ENCODE data around the gene LDB3. TPM values are rescaled to one million over a fixed set of nuclear protein-coding genes. Genes with fewer than 3 reads are reported as not detected.
A peak's percentile ranks its signal among the peaks of the same experiment; 100 is the strongest.
"Not testable (repeated sequence)": the region's sequence is repeated elsewhere in the genome, so short reads cannot be mapped to it uniquely, and the experiment has no call there.

Gene LDB3, protein sequence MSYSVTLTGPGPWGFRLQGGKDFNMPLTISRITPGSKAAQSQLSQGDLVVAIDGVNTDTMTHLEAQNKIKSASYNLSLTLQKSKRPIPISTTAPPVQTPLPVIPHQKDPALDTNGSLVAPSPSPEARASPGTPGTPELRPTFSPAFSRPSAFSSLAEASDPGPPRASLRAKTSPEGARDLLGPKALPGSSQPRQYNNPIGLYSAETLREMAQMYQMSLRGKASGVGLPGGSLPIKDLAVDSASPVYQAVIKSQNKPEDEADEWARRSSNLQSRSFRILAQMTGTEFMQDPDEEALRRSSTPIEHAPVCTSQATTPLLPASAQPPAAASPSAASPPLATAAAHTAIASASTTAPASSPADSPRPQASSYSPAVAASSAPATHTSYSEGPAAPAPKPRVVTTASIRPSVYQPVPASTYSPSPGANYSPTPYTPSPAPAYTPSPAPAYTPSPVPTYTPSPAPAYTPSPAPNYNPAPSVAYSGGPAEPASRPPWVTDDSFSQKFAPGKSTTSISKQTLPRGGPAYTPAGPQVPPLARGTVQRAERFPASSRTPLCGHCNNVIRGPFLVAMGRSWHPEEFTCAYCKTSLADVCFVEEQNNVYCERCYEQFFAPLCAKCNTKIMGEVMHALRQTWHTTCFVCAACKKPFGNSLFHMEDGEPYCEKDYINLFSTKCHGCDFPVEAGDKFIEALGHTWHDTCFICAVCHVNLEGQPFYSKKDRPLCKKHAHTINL
- total RNA-seq, result 10 to 100 TPM; 27.9 to 29.3 TPM
- long read RNA-seq, donor 1, partial matches to known transcripts, result 9 of 16 reads
- long read RNA-seq, donor 1, other reads (novel, unspliced or antisense), result 7 of 16 reads
- long read RNA-seq, donor 2, partial matches to known transcripts, result 15 of 25 reads
- long read RNA-seq, donor 2, other reads (novel, unspliced or antisense), result 10 of 25 reads

DNA sequence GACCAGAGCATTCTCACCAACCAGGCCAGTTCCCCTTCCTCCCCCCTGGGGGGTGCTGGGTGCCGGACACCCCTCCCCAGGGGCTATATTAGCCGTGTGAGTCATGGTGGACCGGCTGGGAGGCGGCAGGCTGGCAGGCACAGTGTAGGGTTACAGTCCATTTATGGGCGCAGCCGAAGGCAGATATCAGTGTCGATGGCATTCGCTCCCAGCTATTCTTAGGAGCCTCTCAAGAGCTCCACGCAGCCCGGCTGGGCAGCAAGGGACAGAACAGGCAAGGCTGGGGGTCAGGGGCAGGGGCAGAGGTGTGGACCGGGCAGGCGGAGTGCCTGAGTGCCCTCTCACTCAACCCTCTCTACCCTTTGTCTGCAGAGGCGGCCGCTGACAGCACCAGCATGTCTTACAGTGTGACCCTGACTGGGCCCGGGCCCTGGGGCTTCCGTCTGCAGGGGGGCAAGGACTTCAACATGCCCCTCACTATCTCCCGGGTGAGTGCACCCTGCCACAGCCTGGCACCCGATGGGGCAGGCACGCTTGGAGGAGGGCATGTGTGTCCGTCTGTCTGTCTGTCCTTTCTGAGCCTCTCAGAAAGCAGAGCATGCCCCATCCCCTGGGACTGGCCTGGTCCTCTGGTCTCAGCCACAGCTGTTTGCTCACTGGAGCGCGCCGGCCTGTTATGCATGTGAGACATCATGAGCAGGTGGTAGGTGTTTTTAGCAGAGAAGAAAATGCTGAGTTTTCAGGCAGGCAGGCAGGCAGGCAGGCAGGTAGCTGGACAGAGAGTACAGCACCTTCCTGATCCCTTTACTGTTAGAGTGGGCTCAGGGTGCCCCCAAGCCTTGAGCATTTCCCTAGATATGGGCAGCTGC lies at the start of gene LDB3:
Gene LDB3, plus strand, starts transcription at position 215 of the 869 bp plus-strand sequence. Its CDS starts 181 bp downstream, at position 396.
- DNase-seq (ENCODE audit: low spot score), result no peak
- intact Hi-C loops (cut with DNase I), result no loop called here

DNA sequence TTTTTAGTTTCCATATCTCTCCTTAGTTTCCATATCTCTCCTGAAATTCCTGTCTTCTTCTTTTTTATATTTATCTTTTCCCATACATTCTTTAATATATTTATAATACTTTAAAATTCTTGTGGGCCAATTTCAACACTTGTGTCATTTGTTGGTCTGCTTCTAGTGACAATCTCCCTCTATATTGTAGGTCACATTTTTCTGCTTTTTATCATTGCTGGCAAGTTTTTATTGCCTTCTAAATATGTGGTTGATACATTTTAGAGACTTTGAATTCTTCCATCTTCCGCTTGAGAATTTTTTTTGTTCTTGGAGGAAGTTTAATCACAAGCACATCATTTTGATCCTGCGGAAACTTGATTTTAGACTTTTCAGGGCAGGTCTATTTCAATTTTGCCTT lies 40.0 kb upstream of the LDB3 start:
- DNase-seq (ENCODE audit: low spot score), result no peak
- intact Hi-C loops (cut with DNase I), result no loop called here

DNA sequence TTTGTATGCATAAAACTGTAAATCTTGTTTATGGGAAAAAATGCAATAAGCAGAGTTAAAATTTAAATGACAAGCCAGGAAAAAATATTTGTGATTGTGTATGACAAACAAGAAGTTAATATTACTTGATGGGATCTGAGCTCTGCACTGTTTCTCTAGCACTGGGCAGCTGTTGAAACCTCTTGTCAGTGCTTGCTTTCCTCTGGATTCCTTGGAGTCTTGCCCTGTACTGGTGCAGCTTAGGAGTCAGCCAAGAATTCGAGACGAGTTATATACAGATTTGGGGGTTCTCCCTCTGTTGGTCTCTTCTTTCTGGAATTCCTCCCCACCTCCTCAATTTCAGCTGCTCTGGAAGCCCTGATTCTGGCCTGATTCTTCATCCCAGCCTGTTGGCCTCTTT lies 38.2 kb upstream of the LDB3 start:
- DNase-seq (ENCODE audit: low spot score), result no peak
- intact Hi-C loops (cut with DNase I), result no loop called here

DNA sequence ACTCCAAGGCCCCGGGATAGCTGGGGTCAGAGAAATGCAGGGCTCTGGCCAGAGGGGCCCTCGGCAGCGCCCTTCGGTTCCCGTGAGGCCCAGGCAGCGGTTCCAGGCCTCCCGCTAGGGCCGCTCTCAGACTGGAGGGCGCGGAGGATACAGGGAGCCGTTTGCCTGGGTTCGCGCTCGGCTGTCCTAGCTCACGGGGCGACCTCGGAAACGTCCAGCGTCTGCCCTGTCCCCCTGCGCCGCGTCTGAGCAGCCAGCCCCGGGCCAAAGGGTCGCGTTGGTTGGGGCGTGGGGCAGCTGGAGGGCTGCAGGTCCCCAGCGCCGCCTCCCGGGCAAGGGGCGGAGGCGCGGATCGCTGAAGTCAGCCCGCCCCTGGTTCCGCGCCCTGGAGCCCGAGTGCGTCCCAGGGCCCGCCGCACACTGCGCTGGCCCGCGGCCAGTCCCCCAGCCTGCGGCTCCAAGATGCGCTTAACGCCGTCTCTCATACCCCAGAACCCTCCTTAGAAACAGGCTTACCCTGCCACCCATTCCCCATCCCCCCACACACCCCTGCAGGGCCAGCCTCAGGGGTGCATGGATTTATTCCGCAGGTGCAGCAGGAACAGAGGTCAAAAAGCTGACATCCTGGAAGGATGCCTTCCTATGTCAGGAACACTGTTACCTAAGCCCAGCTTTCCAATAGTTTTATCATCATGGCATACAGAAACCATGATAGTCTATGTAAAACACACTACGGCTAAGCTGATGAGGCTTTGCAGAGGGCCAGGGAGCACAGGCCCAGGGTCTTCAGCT lies 36.1 kb upstream of the LDB3 start:
- intact Hi-C loops (cut with DNase I), result no loop called here
- DNase-seq (ENCODE audit: low spot score), result no peak

DNA sequence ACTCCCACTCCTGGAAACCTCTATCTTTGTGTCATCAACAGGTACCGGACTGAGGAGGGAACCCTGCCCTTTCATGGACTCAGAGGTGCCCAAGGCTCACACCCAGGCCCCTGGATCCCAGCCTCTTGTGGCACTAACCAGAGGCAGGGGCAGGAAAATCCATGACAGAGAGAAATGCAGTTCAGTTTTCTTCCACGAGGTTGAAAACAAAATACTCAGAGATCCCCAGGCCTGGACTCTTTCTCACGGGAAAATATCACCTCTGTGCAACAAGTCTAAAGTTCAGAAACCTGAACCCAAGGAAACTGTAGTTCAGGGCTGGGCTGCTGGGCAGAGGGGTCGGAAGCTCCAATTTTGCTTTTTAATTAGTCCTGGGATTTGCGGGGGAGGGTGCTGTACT lies 35.4 kb upstream of the LDB3 start:
- no peak for DNase-seq (ENCODE audit: low spot score)
- intact Hi-C loops (cut with DNase I), result no loop called here

DNA sequence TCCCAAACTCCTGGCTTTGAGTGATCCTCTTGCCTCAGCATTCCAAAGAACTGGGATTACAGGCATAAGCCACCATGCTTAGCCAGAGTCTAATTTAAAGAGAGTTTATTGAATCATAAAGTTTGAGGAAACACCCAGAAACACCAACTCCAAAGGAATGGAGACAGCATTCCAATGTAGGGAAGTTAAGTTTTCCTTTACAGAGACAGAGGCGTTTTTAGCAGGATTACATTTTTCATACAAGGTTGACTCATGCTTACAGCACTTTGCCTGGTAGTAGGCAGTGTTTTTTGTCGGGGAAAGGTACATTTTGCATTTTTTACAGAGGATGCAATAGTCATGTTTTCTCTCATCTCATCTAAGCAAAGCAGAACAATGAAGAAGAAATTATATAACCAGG lies 32.9 kb upstream of the LDB3 start:
- DNase-seq (ENCODE audit: low spot score), result no peak

DNA sequence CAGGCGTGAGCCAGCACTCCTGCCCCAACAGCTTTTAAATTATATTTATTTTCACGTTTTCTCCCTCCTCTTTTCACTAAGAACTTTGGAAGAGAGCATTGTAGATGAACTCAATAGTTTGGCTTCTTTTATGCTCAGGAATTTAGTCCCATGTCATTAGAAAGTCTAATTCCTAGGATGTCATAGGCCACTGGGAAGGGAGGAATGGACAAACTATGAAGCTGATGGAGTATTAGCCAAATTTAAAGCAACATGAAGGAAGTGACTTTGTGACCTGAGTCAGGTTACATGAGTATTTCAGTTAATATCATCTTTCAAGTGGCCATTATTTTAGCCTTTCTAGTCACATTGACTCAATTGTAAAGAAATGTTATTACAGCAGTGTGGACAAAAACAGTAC lies 32.0 kb upstream of the LDB3 start:
- intact Hi-C loops (cut with DNase I), result no loop called here
- DNase-seq (ENCODE audit: low spot score), result no peak

More for the DNA sequence above, 32.9 kb upstream of the LDB3 start:
- intact Hi-C loops (cut with DNase I), result no loop called here

DNA sequence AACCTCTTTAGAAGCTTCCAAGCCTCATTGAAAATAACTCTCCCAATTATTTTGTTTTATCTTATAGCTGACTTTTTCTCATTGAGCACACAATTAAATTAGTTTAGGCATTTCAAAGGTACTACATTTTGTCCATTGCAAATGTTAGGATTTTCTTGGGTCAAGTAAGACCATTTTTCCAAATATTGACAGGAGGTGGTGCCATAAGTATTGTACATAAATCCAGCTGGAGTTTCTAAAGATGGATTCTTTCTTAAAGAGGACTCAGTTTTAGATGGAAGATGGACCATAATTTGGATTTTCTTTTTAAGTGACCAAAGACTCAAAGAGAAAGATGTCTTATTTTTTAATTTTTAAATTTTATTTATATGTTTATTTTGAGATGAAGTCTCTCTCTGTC lies 26.3 kb upstream of the LDB3 start:
- intact Hi-C loops (cut with DNase I), result no loop called here
- DNase-seq (ENCODE audit: low spot score), result no peak

DNA sequence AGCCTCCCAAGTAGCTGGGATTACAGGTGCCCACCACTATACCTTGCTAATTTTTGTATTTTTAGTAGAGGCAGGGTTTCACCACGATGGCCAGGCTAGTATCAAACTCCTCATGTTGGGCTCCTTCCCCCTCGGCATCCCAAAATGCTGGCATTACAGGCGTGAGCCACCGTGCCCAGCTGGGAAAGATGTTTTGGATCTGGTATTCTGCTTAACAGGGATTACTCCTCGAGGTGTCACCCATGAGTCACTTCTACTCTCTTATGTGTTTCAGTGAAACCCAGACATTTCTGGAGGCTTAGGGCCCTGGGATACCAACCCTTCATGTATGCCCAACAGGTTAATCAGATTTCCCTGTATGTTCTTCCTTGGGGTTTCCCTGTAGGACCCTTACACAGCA lies 25.8 kb upstream of the LDB3 start:
- peak; percentile 60 for DNase-seq (ENCODE audit: low spot score)
- intact Hi-C loops (cut with DNase I), result no loop called here

DNA sequence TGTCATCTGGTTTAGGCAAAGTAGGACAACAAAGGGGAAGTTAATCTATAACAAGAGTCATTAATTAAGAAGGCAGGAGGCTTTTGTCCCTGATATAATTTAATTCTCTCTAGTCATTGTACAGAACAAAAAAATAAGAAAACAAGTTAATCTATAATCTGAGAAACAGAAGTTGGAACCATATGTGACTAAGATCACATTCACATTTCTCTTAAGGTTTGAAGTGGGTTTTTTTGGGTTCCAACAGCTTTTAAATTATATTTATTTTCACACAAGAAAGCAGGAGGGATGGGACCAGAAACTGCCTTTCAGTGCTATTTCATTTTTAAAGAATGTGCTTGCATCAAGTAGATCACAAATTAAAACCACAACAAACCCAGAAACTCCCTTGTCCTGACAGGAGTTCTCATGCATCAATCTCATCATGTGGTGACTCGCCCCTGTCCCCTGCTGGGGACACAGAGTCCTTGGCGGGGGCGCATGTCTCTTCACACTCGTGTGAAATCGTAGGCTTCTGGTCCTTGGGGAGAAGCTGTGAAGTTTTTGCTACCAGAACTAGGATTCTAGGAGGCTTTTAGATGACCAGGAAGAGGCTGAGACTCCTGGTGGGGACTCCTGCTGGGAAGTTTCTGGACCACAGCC lies 24.0 kb upstream of the LDB3 start:
- intact Hi-C loops (cut with DNase I), result no loop called here
- peak; percentile 73 for DNase-seq (ENCODE audit: low spot score)

DNA sequence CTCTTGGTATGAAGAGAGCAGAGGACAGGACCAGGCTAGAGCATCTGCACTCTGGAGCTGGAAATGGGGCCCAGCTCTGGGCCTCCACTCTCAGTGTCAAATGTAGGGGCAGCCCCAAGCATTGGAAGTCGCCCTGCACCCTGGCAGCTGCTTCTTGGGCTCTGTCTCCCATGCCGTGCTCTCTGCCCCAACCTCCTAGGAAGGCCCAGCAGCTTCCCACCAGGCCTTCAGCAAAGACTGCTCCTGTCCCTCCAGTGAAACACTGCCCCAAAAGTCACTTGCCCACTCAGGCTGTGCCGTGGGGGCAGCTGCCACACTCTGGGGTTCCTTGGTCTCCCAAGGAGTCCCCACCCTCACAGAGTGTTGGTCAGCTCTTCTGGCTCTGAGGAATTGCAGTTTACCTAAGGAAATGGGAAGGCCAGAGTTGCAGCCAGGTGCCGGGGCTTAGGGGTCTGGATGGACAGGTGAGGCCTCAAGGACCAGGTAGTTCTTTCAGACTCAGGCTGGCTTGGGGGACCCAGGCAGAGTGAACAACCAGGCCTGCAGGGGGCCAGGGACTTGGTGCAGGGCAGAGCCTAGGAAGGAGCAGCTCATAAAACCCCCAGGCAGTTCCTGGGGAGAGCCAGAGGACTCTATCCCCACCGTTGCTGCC lies 23.4 kb upstream of the LDB3 start:
- intact Hi-C loops (cut with DNase I), result no loop called here
- peak; percentile 31 for DNase-seq (ENCODE audit: low spot score)

DNA sequence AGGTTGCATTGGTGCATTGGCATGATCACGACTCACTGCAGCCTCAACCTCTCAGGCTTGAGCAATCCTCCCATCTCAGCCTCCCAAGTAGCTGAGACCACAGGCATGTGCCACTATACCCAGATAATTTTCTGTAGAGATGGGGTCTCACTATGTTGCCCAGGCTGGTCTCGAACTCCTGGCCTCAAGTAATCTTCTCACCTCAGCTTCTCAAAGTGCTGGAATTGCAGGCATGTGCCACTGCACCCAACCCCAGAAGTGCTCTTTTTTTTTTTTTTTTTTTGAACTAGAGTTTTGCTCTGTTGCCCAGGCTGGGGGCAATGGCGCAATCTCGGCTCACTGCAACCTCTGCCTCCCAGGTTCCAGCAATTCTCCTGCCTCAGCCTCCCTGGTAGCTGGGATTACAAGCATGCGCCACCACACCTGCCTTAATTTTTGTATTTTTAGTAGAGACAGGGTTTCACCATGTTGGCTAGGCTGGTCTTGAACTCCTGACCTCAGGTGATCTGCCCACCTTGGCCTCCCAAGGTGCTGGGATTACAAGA lies 22.6 kb upstream of the LDB3 start:
- intact Hi-C loops (cut with DNase I), result not testable (repeated sequence)
- DNase-seq (ENCODE audit: low spot score), result peak; percentile 28

DNA sequence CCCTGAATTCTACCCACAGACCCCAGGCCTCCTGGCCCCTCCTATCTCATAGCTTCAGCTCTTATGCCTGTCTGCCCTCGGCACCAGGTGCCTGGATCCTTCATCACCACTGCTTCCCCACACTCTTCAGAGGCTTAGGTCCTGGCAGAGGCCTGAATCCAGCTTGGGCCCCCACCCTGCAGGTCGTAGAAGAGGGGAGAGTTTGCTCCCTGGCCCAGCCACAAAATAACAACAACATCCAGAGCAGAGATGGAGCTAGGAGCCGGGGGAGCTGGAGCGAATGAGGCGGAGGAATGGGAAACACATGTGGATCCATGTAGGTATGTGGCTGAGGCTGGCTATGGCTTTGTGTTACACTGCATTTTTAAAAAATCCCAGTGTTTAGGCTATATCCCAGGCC lies 21.8 kb upstream of the LDB3 start:
- DNase-seq (ENCODE audit: low spot score), result peak; percentile 50
- intact Hi-C loops (cut with DNase I), result no loop called here

DNA sequence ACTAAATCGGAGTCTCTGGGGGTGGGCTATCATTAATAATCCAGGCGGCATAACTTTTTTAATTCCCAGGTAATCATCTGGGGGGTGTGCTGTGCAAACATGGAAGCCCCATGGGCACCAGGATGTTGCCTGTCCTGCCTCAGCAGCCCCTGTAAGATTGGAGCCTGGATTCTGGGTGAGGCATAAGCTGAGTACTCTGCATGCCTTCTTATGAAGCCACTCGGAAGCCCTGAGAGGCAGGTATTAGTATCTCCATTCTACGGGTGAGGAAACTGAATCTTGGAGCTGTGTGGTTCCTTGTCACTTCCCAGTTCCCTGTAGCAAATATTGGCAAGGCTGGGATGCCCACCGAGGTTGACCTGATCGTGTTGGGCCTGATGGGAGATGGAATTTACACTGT lies 21.4 kb upstream of the LDB3 start:
- intact Hi-C loops (cut with DNase I), result no loop called here

DNA sequence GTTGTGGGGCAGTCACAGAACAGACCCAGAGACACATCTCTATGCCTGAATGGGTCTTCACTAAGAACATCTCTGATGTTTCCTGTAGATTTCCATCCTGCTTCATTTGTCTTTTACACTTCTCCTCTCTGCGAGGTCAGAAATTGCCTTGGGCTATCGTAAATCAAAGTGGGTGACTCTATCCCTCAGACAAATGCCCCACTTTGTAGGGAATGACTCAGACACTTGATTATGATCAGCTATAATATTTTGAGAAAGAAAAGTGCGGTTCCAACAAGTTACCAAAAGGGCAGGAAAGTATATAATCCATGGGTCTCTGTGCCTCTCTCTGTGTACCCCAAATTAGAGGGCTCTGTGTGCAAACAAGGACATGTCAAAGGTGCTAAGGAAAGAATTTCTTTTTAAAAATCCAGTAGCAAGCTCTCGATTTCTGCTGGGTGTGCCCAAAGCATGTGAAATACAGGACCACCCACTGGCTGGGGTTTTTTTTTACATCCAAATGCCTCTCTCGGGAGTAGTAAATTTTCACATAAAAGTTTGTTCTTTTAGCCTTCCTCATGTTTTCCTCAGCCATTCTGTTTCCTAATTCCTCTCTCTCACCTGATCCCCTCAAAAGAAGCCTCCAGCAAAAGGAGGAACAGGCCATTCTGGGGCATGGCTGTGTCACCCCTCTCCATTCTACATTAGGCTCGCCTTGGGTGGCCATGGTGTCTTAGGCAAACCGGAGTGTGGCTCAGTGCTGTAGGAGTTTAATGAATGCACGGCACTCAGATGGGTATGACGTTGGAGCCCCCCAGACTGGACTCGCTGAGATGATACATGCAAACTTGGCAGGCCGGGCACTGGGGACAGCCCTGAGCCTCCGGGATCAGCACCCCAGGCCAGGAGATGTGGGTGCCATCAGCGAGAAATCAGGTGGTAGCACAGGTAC lies 20.3 kb upstream of the LDB3 start:
- intact Hi-C loops (cut with DNase I), result no loop called here
- peak; percentile 73 for DNase-seq (ENCODE audit: low spot score)

More for the DNA sequence above, 21.4 kb upstream of the LDB3 start:
- no peak for DNase-seq (ENCODE audit: low spot score)

DNA sequence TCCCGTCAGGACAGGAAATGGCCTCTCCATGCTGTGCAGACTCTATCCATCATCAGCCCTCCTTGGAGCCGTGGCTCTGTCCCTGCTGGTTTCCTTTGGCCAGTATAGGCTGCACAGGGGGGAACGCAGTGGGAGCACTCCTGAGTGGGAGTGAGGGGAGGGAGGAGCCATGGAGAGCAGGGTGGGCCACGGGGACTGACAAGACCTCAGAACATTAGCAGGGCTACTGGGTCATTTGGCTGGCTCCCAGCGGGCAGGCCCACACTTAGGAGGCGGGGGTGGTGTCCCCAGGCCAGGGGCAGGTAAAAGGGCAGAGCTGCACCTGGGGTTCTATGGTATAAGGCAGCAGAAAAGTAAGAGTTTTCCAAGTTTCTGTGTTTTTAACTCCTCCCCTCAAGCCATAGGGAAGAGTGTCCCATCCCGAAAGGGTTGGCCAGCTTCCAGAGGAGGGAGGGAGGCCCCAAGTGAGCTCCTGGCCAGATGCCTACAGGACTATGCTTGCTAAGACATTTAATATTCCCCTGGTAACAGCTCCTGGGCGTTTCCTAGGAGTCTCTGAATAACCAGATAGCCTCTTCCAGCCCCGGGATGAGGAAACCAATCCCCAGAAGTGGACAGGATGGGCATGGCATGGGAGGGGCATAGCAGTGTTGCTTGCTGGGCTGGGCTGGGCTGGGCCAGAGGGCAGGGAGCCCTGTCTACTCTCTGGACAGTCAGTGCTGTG lies 19.4 kb upstream of the LDB3 start:
- intact Hi-C loops (cut with DNase I), result no loop called here
- peak; percentile 89 for DNase-seq (ENCODE audit: low spot score)

Data from posterior vena cava (tissue), 2 donors.